ENCODE measurements around the gene USP20. TPM values are rescaled to one million over a fixed set of nuclear protein-coding genes. Genes with fewer than 3 reads are reported as not detected.
"Not testable (repeated sequence)": the region's sequence is repeated elsewhere in the genome, so short reads cannot be mapped to it uniquely, and the experiment has no call there.

USP20 gene
- 5.5 and 18.0 TPM in 2 replicates for total RNA-seq (2014; rRNA removed; shearing (Covaris generic))

DNA sequence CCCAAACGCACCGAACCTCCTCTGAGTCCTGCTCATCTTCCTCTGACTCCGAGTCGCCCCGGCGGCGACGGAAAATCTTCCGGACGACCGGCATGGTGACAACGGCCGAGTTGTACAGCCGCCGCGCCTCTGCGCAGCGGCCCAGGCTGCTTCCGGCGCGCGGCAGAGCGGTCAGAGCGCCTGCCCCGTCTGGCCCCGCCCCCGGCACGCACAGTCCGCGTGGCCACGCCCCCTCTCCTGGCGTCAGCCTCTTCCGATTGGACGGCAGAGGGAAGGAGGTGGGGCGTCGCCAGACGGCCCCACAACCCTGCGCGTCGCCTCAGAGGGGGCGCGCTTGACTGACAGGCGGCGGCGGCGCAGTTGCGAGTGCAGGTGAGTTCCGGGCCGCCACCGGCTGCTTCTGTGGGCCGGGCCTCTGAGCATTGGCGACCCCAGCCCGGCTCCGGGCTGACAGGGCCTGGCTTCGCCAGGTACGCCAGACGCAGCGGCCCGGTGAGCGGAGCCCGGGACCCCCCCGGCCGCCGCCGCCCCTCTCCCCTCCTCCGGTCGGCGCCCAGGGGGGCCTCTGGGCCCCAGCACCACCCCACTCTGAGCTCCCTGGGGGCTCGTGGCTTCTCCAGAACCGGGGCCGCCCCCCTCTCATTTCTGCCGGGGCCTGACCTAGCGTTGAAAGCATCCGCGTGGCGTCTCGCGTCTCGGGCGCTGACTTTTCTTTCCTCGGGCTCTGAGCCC is at the start of gene USP20, which contains the start of gene C9orf78:
Gene USP20, plus strand, starts transcription at position 331 of the 732 bp plus-strand sequence. CDS start 17,098 bp downstream, outside the sequence.
Gene C9orf78, minus strand, starts transcription at position 148 of the 732 bp plus-strand sequence. Its CDS starts 54 bp downstream, at position 94.
- DNase-seq (ENCODE audit: low read depth), result peak; percentile 94

DNA sequence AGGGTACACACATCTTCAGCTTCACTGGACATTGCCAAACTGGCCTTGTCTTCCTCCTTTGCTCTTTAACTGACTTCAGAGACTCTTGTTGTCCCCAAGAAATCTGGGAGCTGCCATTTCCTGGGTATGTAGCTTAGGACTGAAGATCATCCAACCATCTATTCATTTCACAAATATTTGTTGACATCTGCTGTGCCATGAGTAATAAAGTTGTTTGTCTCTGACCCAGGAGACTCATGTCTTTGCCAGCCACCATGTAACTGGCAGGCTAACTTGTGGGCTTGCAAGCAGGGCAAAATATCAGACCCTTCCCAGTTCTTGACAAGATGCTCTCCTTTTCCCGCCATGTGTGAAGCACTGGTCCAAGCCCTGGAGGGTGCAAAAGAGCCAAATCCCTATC is 49.4 kb upstream of the USP20 start:
- no peak for DNase-seq (ENCODE audit: low read depth)

DNA sequence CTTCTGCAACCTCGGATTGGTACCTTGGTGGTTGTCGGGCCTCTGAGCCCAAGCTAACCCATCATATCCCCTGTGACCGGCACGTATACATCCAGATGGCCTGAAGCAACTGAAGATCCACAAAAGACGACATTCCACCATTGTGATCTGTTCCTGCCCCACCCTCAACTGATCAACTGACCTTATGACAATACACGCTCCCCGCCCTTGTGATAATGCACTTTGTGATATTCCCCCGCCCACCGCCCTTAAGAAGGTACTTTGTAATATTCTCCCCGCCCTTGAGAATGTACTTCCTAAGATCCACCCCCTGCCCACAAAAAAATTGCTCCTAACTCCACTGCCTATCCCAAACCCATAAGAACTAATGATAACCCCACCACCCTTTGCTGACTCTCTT is 48.8 kb upstream of the USP20 start:
- DNase-seq (ENCODE audit: low read depth), result no peak

DNA sequence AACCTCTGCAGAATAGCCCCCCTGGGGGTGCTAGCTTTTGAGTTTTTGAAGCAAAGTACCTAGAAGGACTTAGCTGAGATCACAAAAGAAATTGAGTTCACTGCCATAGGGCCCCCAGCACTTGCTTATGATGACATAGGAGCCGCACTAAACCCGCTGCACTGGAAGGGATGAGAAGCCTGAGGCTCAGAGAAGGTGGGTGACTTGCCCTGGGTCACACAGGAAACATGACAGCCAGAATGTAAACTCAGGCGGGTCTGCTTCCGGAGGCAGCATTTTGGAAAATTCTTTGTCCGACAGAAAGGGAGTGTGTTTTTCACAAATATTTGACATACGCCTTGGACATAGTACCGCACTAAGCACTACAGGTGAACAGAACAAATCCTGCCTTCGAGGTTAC is 40.7 kb upstream of the USP20 start:
- no peak for DNase-seq (ENCODE audit: low read depth)

DNA sequence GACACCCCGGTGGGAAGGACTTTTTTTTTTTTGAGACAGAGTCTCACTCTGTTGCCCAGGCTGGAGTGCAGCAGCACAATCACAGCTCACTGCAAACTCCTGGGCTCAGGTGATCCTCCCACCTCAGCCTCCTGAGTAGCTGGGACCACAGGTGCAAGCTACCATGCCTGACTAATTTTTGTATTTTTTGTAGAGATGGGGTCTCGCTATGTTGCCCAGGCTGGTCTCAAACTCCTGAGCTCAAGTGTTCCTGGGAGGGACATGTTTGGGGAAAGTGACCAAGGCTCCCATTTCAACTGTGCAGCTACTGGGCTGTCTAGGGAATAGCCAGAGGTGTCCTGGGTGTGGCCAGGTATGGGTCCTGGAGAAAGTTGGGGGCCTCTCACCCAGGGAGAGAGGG is 39.2 kb upstream of the USP20 start:
- DNase-seq (ENCODE audit: low read depth), result not testable (repeated sequence)

DNA sequence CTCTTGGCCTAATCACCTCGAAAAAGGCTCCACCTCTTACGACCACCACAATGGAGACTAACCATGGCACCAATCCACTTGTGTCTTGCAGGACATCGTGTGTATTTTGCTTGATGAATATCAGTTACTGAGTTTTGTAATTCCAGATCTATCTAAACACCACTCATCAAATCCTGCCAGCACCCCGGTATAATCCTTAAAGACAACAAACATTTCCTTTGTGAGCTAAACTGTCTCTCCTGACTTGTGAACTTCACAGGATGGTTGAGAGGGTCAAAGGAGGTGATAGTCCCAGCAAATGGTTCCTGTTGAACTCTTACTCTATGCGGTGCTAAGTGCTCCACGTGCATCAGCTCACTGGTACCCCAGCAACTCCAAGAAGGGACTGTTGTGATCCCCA is 36.3 kb upstream of the USP20 start:
- DNase-seq (ENCODE audit: low read depth), result no peak

DNA sequence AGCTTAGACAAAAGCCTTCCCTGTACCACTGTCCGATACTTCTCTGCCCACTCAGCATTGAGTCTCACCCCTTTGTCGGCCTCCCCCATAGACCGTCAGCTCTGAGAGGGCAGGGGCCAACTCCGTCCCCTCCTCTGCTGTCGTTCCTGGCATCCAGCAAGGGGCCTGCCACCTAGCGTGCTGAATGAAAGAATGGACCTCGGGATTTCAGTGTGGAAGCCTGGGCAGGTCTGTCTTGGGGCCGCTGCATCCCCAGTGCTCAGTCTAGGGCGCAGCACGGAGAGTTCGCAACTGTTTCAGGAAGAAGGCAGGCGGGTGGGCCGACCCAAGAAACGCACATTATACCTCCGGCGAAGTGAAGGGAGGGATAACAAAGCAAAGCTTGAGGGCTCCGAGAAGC is 33.8 kb upstream of the USP20 start:
- no peak for DNase-seq (ENCODE audit: low read depth)

DNA sequence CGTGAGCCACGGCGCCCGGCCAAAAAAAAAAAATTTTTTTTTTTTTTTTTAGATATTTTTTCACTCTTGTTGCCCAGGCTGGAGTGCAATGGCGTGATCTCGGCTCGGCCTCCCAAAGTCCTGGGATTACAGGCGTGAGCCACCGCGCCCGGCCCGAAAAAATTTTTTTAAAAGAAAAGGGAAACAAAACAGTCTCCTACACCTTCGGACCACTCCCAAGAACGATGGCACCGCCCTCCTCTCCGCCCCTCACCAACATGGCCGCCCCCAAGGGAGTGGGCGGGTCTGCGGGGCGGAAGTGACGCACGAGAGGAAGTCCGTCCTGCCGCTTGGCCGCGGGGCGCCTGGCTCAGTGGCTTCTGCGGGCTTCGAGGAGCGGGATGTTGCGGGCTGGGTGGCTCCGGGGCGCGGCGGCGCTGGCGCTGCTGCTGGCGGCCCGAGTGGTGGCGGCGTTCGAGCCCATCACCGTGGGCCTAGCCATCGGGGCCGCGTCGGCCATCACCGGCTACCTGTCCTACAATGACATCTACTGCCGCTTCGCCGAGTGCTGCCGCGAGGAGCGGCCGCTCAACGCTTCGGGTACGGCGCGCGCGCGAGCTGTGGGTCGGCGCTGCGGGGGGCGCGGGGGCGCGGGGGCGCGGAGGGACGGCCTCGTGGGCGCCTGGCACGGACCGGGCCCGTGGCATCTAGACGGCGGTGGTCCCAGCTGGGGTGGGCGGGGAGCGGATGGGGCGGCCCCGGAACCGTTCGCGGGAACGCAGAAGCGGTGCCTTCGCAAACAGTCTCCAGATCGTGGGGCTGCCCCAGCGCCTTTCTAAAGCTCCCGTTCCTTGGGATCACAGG is 32.2 kb upstream of the USP20 start, which contains the start of gene TOR1B:
Gene TOR1B, plus strand, starts transcription at position 352 of the 843 bp plus-strand sequence. Its CDS starts 29 bp downstream, at position 381.
- DNase-seq (ENCODE audit: low read depth), result peak; percentile 92

DNA sequence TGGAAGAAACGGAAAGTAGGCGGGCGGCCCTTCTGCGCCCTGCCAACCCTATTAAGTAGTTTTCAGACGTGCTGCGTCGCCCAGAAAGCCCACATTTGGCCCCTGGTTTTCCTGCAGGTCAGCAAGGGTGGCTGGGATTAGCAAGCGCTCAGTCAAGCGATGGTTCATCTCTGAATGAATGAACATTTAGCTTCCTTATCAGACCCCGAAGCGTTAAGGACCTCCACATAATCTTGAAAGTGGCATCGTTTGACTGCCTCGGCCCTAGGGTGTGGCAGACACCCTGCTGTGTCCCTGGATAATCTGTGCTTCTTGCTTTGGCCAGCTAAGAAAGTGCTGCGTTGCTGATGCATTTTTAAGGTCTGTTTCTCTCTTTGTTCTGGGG is 31.6 kb upstream of the USP20 start:
- DNase-seq (ENCODE audit: low read depth), result no peak

DNA sequence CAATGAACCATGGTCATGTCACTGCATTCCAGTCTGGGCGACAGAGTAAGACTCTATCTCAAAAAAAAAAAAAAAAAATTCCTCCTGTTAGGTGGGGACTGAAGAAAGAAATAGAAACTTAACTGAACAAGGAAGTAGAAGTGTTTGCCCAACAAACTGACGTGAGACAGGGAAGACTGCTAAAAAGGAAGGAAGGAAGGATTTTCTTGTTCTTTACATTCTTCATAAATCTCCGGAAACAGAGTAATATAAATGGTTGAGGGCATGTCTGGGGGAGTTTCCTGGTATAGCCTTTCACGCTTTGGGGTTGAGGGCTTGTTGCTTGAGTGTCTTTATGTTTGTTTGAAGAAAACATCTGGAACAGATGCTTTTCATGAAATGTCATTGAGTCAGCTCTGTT is 29.2 kb upstream of the USP20 start:
- no peak for DNase-seq (ENCODE audit: low read depth)

DNA sequence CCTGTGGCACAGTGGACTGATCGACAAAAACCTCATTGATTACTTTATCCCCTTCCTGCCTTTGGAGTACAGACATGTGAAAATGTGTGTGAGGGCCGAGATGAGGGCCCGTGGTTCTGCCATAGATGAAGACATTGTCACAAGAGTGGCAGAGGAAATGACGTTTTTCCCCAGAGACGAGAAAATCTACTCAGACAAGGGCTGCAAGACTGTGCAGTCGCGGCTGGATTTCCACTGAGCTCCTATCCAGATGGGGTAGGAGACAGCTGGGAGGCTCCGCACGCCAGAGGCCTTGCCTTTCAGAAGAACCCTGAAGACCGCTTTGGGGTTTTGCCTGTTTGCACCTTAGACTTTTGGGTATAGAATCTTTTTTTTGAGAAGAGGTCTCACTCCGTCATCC is 25.9 kb upstream of the USP20 start:
- no peak for DNase-seq (ENCODE audit: low read depth)

DNA sequence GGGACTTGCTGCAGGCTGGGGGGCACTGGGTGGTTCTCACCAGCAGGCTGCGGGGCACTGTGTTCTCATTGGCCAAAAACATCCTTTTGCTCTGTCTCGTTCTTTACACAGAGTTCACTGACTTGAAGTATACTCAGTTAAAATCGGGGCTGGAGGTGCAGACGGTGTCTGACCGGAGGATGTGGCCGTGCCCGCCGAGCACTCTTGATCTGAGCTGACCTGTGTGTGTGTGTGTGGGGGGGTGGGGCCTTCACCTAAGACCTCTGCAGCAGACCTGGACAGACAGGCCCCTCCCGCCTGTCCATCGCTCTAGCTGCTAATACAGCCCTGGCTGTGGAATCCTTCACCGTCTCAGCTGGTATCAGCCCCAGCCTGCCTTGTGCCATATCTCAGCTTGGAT is 25.1 kb upstream of the USP20 start:
- no peak for DNase-seq (ENCODE audit: low read depth)

DNA sequence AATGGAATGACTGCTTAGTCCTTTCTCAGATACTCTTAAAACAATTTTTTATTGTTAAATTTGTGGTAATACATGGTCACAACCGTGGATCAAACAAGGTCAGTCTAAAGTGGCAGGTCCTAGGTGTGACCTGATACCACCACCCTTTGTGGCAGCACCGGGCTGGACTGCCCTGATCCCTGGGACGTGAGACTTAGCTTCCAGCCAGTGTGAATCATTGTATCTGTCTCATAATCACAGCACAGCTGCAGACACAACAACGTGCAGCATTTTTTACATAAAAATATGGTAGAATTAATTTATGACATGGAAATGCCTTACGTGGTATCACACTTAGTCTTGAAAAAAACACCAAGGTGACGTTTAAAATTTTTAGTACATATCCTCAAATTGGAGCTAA is 24.5 kb upstream of the USP20 start:
- no peak for DNase-seq (ENCODE audit: low read depth)

DNA sequence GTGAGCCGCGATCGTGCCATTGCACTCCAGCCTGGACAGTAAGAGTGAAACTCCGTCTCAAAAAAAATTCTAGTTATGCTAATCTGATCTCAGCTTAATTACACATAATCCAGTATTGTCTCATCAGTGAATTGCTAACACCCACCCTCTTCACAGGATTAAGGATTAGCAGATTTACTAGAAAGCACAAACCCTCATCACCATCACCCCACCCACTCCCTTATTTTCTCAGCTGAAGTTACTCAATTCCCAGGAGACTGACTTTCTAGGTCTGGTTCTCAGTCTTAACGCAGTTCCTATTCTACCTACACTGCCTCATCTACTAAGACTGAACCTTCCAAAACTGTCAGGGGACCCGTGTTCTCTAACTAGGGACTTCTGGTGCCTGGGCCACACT is 23.3 kb upstream of the USP20 start:
- no peak for DNase-seq (ENCODE audit: low read depth)

DNA sequence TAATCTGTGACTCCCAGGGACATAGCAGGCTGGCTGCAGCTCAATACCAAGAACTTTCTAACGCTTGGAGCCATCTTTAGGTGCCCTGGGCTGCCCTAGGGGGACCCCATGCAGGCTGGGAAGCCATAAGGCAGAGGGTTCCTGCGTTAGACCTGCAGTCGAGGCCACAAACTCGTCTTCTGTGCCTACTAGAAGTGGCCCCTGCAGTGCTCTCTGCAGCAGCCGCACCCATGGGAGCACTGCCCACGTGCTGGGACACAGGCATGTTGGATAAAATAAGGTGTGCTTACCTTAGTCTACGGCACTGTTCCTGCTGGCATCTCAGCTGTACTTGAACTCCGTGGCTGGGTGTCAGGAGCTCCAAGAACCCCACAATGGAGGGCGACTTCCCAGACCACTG is 22.9 kb upstream of the USP20 start:
- DNase-seq (ENCODE audit: low read depth), result no peak

DNA sequence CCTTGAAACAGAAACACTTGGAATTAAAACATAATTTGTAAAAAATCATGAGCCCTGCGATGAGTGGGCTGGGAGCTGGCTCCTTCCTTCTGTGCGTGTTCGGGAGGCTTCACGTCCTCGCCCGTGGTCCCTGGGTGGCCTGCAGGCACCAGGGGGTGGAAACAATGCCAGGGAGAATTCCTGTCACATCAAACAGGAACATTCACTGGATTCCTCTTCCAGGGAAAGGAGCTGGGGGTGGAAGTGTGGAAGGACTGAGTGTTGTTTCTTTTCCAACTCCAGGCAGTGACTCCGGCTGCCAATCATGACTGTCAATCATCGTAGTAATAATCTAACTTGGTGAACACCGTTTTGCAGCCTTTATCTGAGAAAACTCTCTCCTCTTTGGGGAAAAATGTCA is 21.6 kb upstream of the USP20 start:
- no peak for DNase-seq (ENCODE audit: low read depth)

DNA sequence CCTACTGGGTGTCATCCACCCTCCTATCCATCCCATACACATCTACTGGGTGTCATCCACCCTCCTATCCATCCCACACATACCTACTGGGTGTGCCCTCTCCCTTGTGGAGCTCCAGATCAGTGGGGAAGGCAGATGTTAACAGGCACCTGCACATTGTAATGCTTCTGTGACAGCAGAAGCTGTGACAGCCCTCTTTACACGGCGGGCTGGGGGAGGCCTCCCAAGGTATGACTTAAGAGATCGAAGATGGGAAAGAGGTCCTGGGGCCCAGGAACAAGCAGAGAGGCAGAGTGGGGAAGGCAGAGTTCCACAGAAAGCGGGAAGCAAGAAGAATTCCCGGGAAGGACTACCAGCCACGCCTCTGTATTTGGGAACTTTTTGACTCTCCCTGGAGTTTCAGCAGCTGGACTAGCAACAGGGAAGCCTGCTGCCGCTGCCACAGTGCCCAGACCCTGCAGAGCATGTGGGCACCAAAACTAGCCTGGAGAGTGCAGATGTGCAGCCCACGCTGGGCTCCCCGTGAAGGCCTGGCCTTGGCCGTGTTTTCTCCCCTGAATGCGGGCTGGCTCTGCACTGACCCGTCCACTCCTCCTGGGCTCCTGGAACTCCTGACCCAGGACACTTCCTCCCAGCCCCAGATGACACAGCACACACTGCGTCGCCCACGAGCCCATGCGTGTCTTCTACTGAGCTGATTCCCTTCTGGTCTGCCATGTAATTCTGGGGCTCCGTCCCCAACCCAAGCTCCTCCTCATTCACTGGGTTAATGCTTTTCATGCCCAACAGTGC is 20.6 kb upstream of the USP20 start:
- DNase-seq (ENCODE audit: low read depth), result no peak

DNA sequence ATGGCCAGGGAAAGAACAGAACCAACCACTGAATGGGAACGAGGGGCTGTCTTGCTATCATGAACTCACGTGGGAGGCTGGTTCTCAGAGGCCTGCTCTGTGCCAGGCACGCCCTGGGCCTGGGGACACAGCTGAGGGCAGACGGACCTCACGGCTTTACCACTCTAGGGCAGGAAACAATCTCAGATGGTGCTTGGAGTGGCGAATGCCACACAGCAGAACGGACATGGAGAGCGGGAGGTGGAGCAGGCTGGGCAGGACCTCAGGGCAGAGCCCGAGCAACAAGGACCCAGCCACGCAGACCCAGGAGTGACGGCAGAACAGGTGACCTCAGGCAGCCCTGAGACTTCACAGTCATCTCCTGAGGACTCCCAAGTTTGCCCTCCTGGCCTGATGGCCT is 20.0 kb upstream of the USP20 start:
- DNase-seq (ENCODE audit: low read depth), result no peak

DNA sequence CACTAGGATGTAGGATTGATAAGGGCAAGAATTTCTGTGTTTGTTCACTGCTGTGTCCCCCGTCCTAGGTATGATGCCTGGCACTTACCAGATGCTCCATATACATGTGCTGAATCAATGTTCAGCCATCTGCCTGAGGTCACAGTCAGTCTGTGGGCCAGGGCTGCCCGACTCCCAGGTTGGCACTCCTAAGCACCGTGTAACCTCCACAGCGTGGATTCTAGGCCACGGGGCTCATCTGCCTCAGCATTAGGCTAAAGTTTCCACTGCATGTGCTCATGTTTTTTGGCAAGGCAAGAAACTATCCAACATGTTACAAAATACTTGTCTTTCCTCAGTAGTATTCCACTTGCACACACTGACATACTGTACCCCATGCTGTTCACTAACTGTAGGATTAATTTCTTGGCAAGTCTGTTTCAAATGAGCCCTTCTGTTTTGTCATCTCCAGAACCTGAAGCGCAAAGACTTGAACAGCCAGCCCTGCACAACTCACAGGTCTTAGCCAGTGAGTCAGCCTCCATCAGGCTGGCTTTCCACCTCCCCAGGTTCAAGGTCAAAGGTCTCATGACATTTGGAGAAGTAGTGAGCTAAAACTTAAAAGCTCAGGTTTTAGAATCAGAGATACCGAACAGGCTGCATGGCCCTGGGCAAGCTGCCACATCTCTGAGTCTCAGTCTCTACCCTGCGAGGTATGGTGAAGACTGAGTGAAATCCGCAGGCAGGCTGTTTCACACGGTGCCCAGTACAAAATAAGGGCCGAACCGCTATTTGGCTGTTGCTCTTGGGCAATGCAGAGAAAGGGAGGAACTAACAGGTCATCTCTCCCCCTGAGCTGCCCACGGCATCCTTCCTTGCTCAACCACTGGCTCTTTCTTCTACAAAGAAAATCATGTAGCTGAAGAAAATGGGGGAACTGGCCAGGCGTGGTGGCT is 18.5 kb upstream of the USP20 start:
- no peak for DNase-seq (ENCODE audit: low read depth)

DNA sequence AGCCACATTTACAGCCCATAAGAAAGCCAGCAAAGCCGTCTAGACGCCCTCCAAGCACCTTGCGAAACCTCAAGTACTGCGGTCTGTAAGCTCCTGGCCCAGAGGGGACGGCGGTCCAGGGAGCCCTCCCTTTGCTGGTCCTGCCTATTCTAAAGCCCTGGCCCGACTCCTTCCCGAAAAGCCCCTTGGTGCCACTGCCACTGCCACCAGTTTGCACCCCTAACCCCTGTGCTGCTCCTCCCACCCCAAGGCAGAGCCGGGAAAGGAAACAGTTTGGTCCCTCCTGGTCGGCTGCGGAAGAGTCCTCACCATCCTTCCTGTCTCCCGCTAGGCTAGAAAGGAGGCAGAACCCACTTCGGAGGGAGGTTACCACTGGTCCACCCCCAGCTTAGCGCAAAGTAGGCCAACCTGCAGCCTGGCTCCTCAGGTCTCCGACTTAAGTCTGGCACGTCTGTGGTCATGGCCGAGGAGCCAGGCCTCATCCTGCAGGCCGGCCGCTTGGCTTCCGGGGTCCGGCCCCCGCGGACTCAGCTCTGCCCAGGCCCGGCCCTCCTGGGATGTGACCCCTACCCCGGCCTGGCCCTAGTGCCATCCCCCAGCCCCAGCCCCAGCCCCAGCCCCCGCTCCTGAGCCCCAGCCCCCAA is 12.2 kb upstream of the USP20 start:
- peak; percentile 46 for DNase-seq (ENCODE audit: low read depth)

Measured in M059J (cell line).